Ramos (cell line): ENCODE measurements around the gene AFF2.

ENCODE experiments used
- in situ Hi-C: fragments of 300-500 bp; cut with MboI; formaldehyde crosslinking; loops from one replicate; pipeline ENCODE4 v1.14.3; 2022; ENCODE audit warnings: low sequenced_read_pairs; ENCODE audit not compliant: unreplicated experiment

The AFF2 gene

DNA sequence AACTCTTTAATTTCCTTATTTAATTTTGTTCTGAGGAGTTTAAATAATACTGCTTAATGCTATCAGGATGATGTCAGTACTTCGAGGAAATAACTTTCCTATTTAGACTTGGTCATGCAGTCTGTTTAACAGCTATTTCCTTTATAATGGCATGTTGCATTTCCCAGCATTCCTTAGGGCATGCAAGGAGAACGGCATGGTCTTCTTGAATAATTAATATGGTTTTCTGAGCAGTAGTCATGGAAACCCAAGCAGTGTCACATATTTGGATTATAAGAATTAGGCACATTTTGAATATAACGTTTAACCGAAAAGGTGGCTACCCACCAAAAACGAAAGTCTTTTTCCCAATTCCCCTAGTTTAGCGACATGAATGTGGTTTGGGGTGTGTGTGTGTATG, 76.0 kb downstream of the AFF2 start:
- in situ Hi-C loops = no loop called here

GRCh38 chrX:148577741-148578140, 77.3 kb downstream of the AFF2 start:
- in situ Hi-C loops = no loop called here

DNA sequence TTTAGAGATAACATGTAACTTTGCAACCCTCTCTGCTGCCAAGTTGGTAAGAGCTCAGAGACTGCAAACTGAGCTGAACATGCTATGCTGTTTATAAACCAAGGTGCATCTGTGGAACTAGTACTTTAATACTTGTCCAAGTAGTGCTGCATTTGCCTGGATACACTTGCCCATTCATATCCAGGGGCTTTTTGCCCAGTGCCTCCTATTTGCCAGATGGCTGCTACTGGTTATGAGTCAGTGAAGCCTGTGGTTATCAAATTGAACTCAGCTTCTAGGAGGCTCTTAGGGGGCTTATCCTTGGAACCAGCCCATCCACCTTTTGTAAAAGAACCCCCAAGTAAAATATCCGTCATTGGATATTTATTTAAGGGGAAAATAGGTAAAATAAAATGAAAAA, 79.6 kb downstream of the AFF2 start:
- in situ Hi-C loops = no loop called here

DNA sequence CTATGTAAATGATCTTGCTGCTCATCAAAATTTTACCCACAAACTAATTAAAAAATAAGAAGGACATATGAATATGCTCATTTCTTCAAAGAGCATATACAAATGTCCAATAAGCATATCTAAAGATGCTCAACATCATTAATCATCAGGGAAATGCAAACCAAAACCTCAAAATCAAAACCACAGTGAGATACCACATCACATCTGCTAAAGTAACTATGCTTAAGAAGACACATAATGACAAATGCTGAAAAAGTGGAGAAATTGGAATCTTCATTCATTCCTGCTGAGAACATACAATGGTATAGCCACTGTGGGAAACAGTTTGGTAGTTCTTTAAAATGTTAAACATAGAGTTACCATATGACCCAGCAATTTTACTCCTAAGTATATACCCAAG, 81.9 kb downstream of the AFF2 start:
- in situ Hi-C loops = no loop called here

GRCh38 chrX:148588649-148589310, 88.4 kb downstream of the AFF2 start:
- in situ Hi-C loops = no loop called here

- in situ Hi-C loops = no loop called here
These were observed 92.2 kb downstream of the AFF2 start for GRCh38 chrX:148592595-148592994.

DNA sequence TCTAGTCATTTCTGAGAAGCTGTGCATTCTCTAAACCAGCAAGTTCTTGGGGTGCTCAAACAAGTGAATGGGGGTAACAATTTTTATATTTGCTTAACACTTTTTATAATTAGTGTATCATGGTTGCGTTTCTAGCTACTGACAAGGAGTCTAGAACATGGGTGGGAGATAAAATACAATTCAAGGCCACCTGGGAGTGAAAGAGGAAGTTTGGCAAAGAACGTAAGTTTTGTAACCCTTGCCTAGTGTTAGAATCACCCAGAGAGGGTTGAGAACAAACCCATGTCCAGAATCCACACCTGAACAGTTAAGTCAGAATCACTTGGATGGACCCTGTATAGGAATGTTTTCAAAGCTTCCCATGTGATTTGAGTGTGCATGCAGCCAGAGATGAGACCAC, 92.7 kb downstream of the AFF2 start:
- in situ Hi-C loops = no loop called here

GRCh38 chrX:148593987-148594386, 93.6 kb downstream of the AFF2 start:
- in situ Hi-C loops = no loop called here

DNA sequence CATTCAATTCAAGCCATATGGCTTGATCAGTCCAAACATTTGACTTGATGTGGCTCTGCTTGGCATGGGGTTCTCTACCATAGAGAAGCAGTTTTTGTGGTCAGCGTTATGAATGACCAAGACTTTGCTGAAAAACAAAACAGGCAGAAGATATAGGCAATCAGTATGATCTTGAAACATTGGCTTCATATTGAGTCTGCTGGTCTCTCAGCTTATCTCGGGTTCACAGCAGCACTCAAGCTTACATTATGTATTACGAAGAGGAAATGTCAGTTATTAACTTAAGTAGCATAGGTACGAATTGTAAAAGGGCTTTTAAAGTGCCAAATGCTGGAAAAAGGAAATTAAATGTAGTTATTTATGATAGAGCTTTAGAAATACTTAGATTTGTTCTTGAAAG, 99.0 kb downstream of the AFF2 start:
- in situ Hi-C loops = no loop called here

GRCh38 chrX:148600131-148600530, 99.7 kb downstream of the AFF2 start:
- in situ Hi-C loops = no loop called here

GRCh38 chrX:148600581-148600980, 100.2 kb downstream of the AFF2 start:
- in situ Hi-C loops = no loop called here

GRCh38 chrX:148601034-148601433, 100.6 kb downstream of the AFF2 start:
- in situ Hi-C loops = no loop called here

- in situ Hi-C loops = no loop called here
These were observed 109.3 kb downstream of the AFF2 start for GRCh38 chrX:148609515-148610327.

DNA sequence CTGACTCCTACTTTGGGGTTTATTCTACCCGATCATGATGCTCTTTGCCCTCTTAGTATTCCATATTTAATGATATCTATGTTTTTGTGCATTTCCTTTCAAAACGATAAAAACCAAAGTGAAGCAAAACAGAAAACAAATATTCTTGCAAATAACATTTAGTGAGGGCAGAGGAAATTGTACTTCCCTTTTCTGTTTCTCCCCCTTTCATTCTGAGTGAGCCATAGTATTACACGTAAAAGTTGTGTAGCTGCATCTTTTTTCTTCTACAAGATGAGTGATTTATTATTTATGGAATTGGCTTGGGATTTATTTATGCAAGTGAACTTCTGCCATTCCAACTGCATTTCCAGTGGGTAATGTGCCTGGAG, 109.9 kb downstream of the AFF2 start:
- in situ Hi-C loops = no loop called here

DNA sequence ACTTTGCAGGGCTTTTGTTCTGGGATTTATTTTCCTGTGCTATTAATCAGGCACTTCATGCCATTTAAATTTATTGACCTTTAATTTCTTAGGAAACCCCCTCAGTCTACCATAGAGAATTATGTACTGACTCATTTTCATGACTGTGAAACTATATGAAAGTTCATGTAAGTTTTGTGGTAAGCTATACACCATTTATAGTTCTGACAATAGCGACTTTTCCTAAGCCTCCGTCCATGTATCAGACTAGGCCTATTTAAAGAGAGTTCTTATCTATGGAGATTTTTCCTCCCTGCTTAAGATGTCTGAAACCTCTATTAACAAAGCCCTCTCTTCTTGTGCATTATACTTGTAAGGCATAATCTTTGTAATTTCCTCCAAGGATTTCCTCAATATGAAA, 111.6 kb downstream of the AFF2 start:
- in situ Hi-C loops = no loop called here

GRCh38 chrX:148612431-148612830, 112.0 kb downstream of the AFF2 start:
- in situ Hi-C loops = no loop called here

- in situ Hi-C loops = no loop called here
These were observed 113.2 kb downstream of the AFF2 start for GRCh38 chrX:148613636-148614035.

DNA sequence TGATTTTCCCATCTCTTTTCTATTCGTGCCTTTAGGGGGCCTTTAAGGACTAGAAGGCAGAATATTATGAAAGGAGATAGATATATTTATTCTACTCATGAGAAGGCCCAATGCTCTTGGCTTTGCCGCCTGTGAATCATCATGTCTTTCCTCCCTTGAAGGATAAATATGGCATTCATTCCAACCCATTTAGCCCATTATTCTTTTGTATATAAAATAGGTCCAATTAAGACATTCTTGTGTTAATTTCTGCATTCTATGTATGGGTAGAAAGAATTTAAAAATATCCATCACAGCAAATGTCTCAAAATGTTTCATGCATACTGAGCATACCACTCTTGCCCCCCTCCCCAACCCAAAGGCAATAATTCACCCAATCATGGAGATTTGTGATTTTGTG, 115.1 kb downstream of the AFF2 start:
- in situ Hi-C loops = no loop called here

DNA sequence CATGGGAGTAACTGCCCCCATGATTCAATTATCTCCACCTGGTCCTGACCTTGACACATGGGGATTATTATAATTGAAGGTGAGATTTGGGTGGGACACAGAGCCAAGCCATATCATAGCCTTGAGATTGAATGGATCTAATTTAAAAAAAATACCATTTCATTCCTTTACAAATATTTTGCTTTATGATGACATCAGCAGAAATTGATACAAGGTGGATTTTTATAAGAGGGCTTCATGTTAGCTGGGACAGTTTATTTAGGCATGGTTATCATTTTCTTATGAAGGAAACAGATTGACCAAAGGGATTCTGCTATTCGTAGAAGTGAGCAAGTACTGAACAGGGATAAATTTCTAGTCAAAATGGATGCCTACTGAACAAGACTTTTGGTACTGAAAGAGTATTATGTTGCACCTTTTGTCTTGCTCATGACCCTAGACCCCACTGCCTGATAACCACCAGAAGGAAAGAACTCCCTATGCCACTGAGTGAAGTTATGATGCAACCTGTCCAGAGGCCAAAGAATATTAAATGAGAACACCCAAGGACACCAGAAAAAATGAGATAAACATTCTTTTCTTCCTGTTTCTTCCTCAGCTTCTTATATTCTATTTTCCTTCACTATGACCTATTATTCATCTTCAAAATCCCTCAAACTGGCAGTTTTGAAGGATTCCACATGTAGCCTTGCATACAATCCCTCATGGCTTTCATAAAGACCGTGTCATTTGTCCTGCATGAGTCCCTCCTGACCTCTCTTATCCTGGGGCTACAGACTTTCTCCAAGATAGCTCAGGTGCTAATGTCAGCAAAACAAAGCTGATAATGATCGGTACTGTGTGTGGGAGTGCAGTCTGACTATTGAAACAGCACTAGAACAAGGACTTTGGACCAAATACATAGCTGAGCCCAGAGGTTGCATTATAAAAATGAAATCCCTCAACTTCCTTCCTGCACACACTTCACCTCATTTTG, 118.3 kb downstream of the AFF2 start:
- in situ Hi-C loops = no loop called here

- in situ Hi-C loops = no loop called here
These were observed 119.6 kb downstream of the AFF2 start for GRCh38 chrX:148620023-148620422.

- in situ Hi-C loops = no loop called here
These were observed 124.6 kb downstream of the AFF2 start for GRCh38 chrX:148624951-148625474.
